ENCODE data around the gene KRTAP10-4. TPM values are rescaled to one million over a fixed set of nuclear protein-coding genes. Genes with fewer than 3 reads are reported as not detected.
"Not testable (repeated sequence)": the region's sequence is repeated elsewhere in the genome, so short reads cannot be mapped to it uniquely, and the experiment has no call there.

The KRTAP10-4 gene
- total RNA-seq, 1 donor from 2014 or later: not detected

DNA sequence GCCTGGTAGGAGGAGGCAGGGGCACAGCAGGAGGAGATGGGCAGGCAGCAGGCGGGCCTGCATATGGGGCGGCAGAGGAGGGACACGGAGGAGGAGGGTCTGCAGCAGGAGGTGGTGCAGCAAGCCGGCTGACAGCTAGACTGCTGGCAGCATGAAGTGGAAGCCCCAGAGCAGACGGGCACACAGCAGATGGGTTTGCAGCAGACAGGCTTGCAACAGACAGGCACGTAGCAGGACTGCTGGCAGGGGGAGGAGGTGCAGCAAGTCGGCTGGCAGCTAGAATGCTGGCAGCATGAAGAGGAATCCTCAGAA, 6.3 kb downstream of the KRTAP10-4 start:
- TF ChIP-seq, protein P1, sequence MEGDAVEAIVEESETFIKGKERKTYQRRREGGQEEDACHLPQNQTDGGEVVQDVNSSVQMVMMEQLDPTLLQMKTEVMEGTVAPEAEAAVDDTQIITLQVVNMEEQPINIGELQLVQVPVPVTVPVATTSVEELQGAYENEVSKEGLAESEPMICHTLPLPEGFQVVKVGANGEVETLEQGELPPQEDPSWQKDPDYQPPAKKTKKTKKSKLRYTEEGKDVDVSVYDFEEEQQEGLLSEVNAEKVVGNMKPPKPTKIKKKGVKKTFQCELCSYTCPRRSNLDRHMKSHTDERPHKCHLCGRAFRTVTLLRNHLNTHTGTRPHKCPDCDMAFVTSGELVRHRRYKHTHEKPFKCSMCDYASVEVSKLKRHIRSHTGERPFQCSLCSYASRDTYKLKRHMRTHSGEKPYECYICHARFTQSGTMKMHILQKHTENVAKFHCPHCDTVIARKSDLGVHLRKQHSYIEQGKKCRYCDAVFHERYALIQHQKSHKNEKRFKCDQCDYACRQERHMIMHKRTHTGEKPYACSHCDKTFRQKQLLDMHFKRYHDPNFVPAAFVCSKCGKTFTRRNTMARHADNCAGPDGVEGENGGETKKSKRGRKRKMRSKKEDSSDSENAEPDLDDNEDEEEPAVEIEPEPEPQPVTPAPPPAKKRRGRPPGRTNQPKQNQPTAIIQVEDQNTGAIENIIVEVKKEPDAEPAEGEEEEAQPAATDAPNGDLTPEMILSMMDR (IDR thresholded peaks at IDR 0.05): no peak
- intact Hi-C loops (cut with DNase I): no loop called here
- Histone ChIP-seq H3K36me3 (no peaks in the 10 kb centered on the region), H3K27ac (no peak overlapping the region), H3K27me3 (no peaks in the 10 kb centered on the region), H3K4me3 (no peak overlapping the region), H3K4me1 (no peaks in the 10 kb centered on the region), H3K9me3 (peaks cover 7 to 14% of the 10 kb centered on the region in 2 donors)
- DNase-seq (ENCODE audit: low spot score in 2 of 2): no peak

DNA sequence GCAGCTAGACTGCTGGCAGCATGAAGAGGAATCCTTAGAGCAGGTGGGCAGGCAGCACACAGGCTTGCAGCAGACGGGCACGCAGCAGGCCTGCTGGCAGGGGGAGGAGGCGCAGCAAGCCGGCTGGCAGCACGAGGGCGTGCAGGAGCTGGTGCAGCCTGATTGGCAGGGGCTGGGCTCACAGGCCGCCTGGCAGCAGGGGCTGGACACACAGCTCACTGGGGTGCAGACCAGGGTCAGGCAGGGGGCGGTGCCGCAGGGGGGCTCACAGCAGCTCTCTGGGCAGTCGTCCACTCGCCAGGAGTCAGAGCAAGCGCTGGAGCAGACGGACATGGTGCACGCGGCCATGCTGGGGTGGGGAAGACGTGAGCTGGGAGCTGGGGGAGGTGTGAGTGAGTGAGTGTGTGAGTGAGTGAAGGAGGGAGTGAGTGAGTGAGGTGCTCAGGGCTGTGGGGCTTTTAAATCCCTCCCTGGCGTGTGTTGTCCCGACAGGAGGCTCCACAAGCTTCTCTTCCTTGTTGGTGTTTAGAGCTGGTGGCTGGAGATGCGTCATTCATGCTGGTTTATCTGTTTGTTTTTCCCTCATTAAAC, 6.8 kb downstream of the KRTAP10-4 start, which contains the start of gene KRTAP10-5:
TSS of gene KRTAP10-5 (minus strand) at position 374 of the 591 bp plus-strand sequence. CDS start at position 348, 26 bp downstream.
- peaks cover 7 to 14% of the 10 kb centered on the region in 2 donors for H3K9me3 ChIP-seq
- DNase-seq (ENCODE audit: low spot score in 2 of 2); H3K27me3 ChIP-seq; H3K36me3 ChIP-seq; H3K27ac ChIP-seq; intact Hi-C loops (cut with DNase I); H3K4me3 ChIP-seq; H3K4me1 ChIP-seq: not testable (repeated sequence)

DNA sequence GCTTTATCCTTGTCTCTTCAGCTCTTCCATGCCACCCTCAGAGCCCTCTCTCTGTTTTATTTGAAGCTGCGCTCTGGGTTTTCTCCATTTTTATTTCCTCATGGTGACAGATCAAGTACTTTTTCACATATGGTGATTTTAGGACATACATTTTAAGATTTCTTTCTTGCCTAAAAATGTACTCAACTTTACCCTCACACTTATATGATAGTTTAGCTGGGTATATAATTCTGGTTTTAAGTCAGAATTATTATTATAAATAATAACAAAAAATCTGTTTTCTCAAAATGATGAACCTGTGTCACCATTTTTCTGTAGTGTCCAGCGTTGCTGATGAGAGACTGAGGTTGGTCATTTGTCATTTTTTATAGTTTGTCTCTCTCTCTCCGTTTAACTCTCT, 7.6 kb downstream of the KRTAP10-4 start:
- intact Hi-C loops (cut with DNase I): no loop called here
- TF ChIP-seq, protein P1 (IDR thresholded peaks at IDR 0.05): no peak
- H3K4me3 ChIP-seq: no peak overlapping the region
- no peak overlapping the region for H3K27ac ChIP-seq
- no peaks in the 10 kb centered on the region for H3K4me1 ChIP-seq
- H3K36me3 ChIP-seq: no peaks in the 10 kb centered on the region
- DNase-seq (ENCODE audit: low spot score in 2 of 2): no peak
- no peaks in the 10 kb centered on the region for H3K27me3 ChIP-seq
- H3K9me3 ChIP-seq: peaks cover 7 to 14% of the 10 kb centered on the region in 2 donors

DNA sequence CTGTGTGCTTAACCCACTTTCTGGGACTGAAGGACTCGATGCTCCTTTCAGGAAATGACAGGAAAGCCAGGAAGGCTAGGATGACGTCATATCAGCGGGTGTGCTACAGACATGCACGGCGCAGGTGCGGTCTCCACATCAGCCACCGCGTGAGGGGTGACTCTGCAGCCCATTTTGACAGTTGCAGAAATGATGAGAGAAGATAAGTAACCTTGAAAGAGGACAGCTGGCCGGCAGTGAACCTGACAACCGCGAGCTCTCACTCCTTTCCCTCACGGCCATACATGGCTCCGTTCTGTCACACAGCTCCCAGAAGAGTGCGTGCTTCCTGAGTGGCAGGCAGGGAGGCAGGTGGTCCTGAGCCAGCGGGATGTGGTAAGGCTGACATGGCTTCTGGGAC, 8.5 kb downstream of the KRTAP10-4 start:
- Histone ChIP-seq H3K27me3 (no peaks in the 10 kb centered on the region), H3K27ac (no peak overlapping the region), H3K36me3 (no peaks in the 10 kb centered on the region), H3K9me3 (peaks cover 7 to 9% of the 10 kb centered on the region in 2 donors), H3K4me1 (no peaks in the 10 kb centered on the region), H3K4me3 (no peak overlapping the region)
- TF ChIP-seq, protein P1 (IDR thresholded peaks at IDR 0.05): no peak
- no peak for DNase-seq (ENCODE audit: low spot score in 2 of 2)
- intact Hi-C loops (cut with DNase I): no loop called here

DNA sequence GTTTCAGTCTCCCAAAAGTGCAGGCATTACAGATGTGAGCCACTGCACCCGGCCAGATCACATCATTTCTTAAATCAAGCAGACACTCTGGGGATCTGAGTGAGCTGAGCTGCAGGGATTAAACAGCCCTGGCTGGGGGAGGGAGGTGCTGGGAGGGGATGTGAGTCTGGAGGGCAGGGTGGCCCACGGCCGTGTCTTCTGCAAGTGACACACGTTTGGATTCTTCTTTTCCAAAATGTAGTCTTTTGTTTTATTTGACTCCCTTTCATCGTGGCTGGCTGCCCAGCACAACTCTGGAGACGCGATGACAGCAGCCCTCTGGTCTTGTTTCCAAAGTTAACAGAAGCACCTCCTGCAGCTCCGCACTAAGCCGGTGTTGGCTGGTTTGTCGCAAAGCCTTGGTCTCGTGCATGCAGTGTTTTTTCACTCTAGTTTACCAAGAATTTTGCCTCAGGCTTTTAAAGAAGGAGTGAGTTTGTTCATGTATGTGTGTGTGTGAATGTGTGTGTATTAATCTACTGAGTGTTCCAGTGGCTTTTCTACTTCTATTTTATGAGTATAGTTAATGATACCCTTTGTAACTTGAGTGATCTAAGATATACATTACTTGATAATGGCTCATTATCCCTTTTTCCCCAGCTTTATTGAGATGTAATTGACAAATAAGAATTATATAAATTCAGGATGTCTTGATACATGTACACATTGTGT, 9.7 kb downstream of the KRTAP10-4 start:
- no peak overlapping the region for H3K4me3 ChIP-seq
- no peaks in the 10 kb centered on the region for H3K27me3 ChIP-seq
- H3K4me1 ChIP-seq: no peaks in the 10 kb centered on the region
- TF ChIP-seq, protein P1 (IDR thresholded peaks at IDR 0.05): no peak
- no peak overlapping the region for H3K27ac ChIP-seq
- H3K9me3 ChIP-seq: peaks cover 3 to 7% of the 10 kb centered on the region in 2 donors
- no peak for DNase-seq (ENCODE audit: low spot score in 2 of 2)
- H3K36me3 ChIP-seq: no peaks in the 10 kb centered on the region
- intact Hi-C loops (cut with DNase I): no loop called here

DNA sequence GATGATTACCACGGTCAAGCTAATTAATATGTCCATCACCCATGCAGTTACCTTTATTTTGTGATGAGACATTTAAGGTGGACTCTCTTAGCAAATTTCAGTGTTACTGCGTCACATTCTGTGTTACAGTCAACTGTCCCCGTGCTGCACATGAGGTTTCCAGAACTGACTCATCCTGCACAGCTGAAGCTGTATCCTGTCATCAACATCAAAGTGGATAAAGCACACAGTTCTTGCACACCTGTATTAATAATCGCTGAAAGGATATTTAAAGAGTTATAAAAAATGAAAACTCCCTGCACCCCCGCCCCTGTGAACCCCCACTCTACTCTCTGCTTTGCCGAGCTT, 10.2 kb downstream of the KRTAP10-4 start:
- Histone ChIP-seq H3K4me1 (no peaks in the 10 kb centered on the region), H3K27me3 (no peaks in the 10 kb centered on the region), H3K4me3 (no peak overlapping the region), H3K9me3 (peaks cover 3 to 7% of the 10 kb centered on the region in 2 donors), H3K36me3 (no peaks in the 10 kb centered on the region), H3K27ac (no peak overlapping the region)
- no peak for DNase-seq (ENCODE audit: low spot score in 2 of 2)
- TF ChIP-seq, protein P1 (IDR thresholded peaks at IDR 0.05): no peak
- intact Hi-C loops (cut with DNase I): no loop called here

All from ascending aorta (tissue), 2 donors.